Suppressor macrophage treated with lipopolysaccharide for 4 hours (primary cell): Measurements from ENCODE around the gene LIFR.

ENCODE experiments used
- DNase-seq: peaks from one replicate; pipeline ENCODE4 v3.0.0-alpha.2; 2020

The LIFR gene

GRCh38 chr5:38463634-38464521 lies 92.6 kb downstream of the LIFR start:
- DNase-seq: no peak

DNA sequence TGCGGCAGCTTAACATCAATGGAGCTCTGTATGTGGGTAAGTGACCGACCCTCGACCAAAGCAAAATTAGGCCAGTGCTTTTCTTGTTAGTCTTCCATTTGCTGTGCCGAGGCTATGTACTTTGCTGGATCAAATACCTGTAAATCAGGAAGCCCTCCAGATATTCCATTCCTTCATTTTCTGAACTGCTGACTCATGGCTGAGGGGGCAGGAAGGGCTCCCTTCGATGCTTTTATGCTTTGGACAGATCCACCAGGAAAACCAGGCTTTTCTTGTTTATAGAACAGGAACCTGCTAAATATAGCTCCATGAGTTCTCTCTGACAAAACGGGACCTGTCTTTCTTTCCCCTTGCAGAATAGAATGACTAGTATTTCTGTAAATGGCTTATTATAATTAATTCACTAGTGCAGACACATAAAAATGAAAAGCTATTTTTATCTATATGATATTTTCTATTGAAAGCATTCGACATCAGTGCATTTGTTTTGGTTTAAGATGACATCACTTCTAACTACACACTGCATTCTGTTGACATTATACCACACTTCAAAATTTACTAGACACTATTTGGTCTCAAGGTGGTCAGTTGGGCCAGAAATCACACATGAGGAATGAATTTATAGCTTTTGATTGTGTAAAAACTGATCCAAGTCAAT lies 93.3 kb downstream of the LIFR start:
- no peak for DNase-seq

- DNase-seq: no peak
These were observed 98.3 kb downstream of the LIFR start for GRCh38 chr5:38458174-38458573.

- DNase-seq: no peak
These were observed 99.6 kb downstream of the LIFR start for GRCh38 chr5:38456657-38457399.

DNA sequence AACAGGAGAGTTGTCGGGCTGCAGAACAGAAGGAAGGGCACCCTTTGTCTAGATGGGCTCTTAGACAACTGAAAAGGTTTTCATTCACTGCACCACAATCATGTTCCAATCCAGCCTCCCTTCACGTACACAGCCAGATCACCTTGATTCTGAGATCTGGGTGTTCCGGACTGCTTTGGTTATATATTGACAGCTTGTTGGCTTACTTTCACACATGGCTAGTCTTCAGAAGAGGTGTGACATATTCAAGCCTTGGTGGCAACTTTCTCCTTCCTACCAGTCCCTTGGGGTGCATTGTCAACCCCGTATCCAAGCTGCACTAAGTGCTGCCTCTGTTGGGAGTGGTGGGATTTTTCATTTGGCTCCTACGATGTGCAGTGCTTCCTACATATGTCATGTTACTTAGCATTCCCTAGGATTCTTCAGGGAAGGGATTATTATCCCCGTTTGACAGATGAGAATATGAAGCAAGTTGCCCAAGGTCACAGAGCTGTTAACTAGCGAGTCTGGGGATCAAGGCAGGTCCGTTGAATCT lies 100.6 kb downstream of the LIFR start:
- DNase-seq: no peak

- no peak for DNase-seq
These were observed 102.5 kb downstream of the LIFR start for GRCh38 chr5:38453921-38454320.

DNA sequence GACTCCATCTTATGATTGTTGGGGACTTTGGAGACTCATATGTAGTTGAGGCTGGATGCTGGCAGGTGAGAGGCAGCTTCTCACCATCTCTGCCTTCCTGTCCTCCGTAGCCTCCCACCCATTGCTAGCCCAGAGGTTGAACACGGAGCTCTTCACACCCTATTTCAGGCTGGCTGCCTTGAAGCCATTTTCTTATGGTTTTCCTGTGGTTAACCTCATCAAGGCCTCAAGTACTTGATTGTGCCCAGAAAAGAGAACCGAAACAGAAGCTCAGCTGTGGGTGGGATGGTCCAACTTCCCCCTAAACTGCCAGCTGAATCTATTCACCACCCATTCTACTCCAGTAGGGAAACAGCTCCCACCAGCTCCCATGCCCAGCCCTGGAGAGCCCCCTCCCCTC lies 102.9 kb downstream of the LIFR start:
- peak; percentile 81 for DNase-seq

DNA sequence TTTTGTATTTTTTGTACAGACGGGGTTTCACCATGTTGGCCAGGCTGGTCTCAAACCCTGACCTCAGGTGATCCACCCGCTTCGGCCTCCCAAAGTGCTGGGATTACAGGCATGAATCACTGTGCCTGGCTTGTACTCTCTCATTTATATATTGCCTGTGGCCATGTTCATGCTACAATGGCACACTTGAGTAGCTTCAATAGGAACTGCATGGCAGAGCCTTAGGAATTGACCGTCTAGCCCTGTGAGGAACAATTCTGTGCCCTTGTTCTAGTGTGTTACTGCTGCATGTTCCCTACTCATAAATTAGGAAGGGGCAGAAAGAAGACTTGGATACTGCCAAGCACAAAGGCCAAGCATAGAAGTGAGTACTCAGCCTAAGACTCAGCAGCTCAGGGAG lies 104.2 kb downstream of the LIFR start:
- DNase-seq: no peak

GRCh38 chr5:38451074-38451725 lies 105.2 kb downstream of the LIFR start:
- DNase-seq: no peak

DNA sequence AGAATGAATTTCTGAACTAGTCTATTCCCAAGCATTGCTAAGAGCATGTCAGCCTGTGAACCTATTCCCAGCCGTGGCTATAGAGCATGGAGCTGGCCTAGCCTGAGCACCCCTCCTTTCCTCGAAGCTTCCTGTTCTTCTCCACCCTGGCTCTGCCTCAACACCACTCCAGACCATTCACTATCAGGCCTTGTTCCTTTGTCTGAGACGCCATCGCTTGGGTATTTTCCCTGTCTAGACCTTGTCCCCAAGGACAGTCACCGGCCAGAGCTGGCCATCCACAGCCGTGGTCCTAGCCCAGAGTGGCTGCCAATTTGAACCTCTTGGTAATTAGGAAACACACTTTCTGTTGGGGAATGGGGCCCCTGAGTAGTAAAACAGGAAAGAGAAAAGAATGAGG lies 105.8 kb downstream of the LIFR start:
- no peak for DNase-seq

- DNase-seq: no peak
These were observed 107.7 kb downstream of the LIFR start for GRCh38 chr5:38448568-38449350.

DNA sequence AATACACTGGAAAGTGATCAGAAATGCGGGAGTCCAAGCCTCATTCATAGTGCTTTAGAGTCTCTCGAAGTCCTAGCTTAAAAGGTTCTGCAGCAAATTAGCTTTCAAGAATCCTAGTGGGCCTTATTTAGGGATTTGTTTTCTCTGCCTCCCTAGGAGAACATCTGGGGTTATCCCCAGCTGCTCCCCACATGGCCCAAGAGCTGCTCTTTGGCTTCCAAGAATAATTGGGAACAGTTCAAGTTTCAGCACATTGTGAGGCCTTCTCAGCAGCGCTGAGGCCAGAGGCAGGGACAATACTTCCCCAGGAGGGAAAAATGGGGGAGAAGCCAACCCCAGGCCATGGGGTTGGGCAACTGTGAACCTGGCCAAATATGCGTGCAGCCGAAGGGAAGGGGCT lies 108.7 kb downstream of the LIFR start:
- no peak for DNase-seq

GRCh38 chr5:38447056-38447455 lies 109.4 kb downstream of the LIFR start:
- DNase-seq: no peak

DNA sequence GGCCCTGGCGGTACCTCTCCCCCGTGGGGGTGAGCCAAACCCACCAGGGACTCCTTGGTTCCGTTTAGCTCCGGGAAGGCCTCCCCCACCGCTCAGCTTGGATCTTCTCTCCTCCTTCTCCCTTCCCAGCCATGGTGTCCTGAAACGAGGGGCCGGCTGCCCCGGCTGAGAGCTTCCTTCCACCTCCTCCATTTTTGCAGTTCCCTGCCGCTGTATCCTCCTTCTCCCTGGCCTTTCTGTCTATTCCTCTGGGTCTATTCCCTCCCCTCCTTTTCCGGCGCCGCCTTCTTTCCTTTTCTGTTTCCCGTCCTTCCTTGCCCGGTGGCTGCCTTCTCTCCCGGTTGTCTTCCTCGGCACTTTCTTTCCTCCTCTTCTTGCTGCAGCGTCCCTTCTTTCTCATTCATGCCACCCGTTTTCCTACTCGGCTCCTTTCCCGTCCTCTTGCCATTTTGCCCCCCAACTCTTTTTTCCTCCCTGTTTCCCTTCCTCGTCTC lies 110.4 kb downstream of the LIFR start:
- no peak for DNase-seq

GRCh38 chr5:38445374-38446028 lies 110.9 kb downstream of the LIFR start:
- no peak for DNase-seq

GRCh38 chr5:38443390-38443789 lies 113.1 kb downstream of the LIFR start:
- no peak for DNase-seq

GRCh38 chr5:38442247-38442573 lies 114.2 kb downstream of the LIFR start:
- DNase-seq: no peak

GRCh38 chr5:38441453-38442246 lies 114.8 kb downstream of the LIFR start:
- peak; percentile 93 for DNase-seq

GRCh38 chr5:38438757-38439156 lies 117.7 kb downstream of the LIFR start:
- no peak for DNase-seq

GRCh38 chr5:38434966-38435705 lies 121.3 kb downstream of the LIFR start:
- no peak for DNase-seq
